ENCODE data around the gene MCC. TPM values are rescaled to one million over a fixed set of nuclear protein-coding genes. Genes with fewer than 3 reads are reported as not detected.

MCC gene
- total RNA-seq, 4 donors from 2014 or later, result 17.0 to 24.8 (median 21.0) TPM

DNA sequence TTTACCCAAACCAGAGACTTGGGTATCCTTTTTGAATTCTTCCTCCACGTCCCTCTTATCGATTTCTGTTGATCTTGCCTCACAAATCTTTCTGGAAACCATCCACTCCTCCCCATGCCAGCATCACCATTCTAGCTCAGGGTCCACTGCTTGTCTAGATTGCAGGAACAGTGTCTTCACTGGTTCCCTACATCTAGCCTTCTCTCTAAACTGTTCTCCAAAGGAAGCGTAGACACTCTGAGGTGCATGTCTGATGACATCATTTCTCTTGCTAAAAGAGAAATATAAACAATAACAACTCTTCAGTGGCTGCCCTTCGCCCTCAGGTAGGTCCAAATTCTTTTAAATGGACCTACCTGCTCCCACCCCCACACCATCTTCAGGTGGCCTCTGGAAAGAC, 311.5 kb downstream of the MCC start:
- intact Hi-C loops (cut with DNase I), result no loop called here
- no peak overlapping the region for H3K4me3 ChIP-seq
- peaks cover 21 to 29% (median 22%) of the 10 kb centered on the region in 4 donors for H3K4me1 ChIP-seq
- WGBS, result 99% methylated on average over 4 of the region's 4 CpGs
- no peak overlapping the region for H3K27ac ChIP-seq (replicated peaks in 1 of 4)
- no peaks in the 10 kb centered on the region for H3K9me3 ChIP-seq
- DNase-seq (ENCODE audit: extremely low spot score), result no peak
- H3K36me3 ChIP-seq, result no peaks in the 10 kb centered on the region
- TF ChIP-seq POLR2A (IDR thresholded peaks at IDR 0.05; ENCODE audit: low read depth) (no peak), EP300 (IDR thresholded peaks at IDR 0.05) (no peak), POLR2AphosphoS5 (IDR thresholded peaks at IDR 0.05) (no peak)
- TF ChIP-seq, protein P1, sequence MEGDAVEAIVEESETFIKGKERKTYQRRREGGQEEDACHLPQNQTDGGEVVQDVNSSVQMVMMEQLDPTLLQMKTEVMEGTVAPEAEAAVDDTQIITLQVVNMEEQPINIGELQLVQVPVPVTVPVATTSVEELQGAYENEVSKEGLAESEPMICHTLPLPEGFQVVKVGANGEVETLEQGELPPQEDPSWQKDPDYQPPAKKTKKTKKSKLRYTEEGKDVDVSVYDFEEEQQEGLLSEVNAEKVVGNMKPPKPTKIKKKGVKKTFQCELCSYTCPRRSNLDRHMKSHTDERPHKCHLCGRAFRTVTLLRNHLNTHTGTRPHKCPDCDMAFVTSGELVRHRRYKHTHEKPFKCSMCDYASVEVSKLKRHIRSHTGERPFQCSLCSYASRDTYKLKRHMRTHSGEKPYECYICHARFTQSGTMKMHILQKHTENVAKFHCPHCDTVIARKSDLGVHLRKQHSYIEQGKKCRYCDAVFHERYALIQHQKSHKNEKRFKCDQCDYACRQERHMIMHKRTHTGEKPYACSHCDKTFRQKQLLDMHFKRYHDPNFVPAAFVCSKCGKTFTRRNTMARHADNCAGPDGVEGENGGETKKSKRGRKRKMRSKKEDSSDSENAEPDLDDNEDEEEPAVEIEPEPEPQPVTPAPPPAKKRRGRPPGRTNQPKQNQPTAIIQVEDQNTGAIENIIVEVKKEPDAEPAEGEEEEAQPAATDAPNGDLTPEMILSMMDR (IDR thresholded peaks at IDR 0.05), result no peak
- no peaks in the 10 kb centered on the region for H3K27me3 ChIP-seq

DNA sequence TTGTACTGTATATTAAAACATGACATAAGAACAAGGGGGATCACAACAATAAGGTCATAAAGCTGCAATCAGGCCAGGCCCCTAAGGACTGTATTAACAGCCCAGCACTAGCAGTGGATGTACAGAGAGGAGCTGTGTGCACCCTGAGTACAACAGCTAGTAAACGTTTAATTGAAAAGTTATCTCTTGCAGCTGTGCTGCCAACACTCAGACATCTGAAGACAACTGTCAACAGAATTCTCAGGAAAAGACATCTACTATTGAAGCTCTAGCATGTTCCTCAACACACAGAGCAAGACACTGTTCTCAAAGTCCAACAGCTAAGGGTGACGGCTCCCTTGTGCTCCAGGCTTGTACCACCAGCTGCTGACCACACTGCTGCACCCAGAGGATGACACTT, 312.1 kb downstream of the MCC start:
- intact Hi-C loops (cut with DNase I), result no loop called here
- 88% methylated on average over 2 of the region's 2 CpGs for WGBS
- Histone ChIP-seq H3K27ac (replicated peaks in 1 of 4) (no peak overlapping the region), H3K4me1 (peaks cover 21 to 26% (median 23%) of the 10 kb centered on the region in 4 donors), H3K4me3 (no peak overlapping the region), H3K27me3 (no peaks in the 10 kb centered on the region), H3K36me3 (no peaks in the 10 kb centered on the region), H3K9me3 (no peaks in the 10 kb centered on the region)
- DNase-seq (ENCODE audit: extremely low spot score), result no peak
- no peak for TF ChIP-seq POLR2A (IDR thresholded peaks at IDR 0.05; ENCODE audit: low read depth)
- no peak for TF ChIP-seq EP300 (IDR thresholded peaks at IDR 0.05)
- no peak for TF ChIP-seq POLR2AphosphoS5 (IDR thresholded peaks at IDR 0.05)
- TF ChIP-seq, protein P1 (IDR thresholded peaks at IDR 0.05), result no peak

DNA sequence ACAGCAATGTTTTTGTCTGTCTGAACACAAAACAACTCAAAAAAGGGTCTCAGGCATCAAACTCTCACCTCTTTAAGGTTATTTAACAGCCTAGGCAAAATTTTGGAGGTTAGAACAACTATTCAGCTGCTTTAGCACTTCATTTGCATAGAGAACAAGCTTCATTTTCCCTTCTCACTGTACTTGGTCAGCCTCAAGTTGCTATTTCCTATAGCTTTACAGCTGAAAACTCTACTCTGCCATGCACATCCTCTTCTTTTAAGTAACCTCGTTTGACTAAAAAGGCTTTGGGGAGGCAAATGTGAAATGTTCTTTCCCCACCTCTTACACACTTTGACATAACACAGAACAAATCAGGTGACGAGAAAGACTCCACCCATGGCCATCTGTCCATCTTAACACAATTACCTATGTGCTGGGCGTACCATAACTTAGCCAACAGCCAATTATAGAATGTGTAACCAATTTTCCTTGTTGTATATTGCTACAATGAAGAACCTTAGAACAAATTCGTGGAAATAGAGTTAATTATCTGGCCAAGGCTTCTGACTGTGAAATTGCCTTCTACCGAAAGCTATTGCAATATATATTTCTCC, 315.9 kb downstream of the MCC start:
- peaks cover 0 to 26% (median 2%) of the 10 kb centered on the region in 4 donors for H3K4me1 ChIP-seq
- WGBS, result 87% methylated on average over 5 of the region's 5 CpGs
- no peaks in the 10 kb centered on the region for H3K36me3 ChIP-seq
- intact Hi-C loops (cut with DNase I), result no loop called here
- TF ChIP-seq POLR2AphosphoS5 (IDR thresholded peaks at IDR 0.05), result no peak
- TF ChIP-seq, protein P1 (IDR thresholded peaks at IDR 0.05), result no peak
- no peak for TF ChIP-seq EP300 (IDR thresholded peaks at IDR 0.05)
- TF ChIP-seq POLR2A (IDR thresholded peaks at IDR 0.05; ENCODE audit: low read depth), result no peak
- DNase-seq (ENCODE audit: extremely low spot score), result no peak
- no peak overlapping the region for H3K27ac ChIP-seq (replicated peaks in 1 of 4)
- H3K27me3 ChIP-seq, result no peaks in the 10 kb centered on the region
- no peaks in the 10 kb centered on the region for H3K9me3 ChIP-seq
- no peak overlapping the region for H3K4me3 ChIP-seq

DNA sequence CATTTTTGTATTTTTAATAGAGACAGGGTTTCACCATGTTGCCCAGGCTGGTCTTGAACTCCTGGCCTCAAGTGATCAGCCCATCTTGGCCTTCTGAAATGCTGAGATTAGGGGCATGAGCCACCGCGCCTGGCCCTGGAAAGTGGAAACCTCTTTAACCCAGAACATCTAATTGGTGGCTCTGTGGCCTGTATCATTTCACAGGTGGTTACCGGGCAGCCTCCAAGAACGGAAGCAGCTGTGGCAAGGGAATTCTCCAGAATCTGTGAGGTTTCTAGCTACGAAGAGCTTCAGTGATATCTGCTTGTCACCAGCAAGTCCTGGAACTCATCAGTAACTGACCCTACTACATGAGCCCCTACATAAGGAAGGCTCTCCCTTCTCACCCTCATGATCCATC, 316.7 kb downstream of the MCC start:
- no peaks in the 10 kb centered on the region for H3K36me3 ChIP-seq
- peaks cover 3 to 29% (median 9%) of the 10 kb centered on the region in 4 donors for H3K4me1 ChIP-seq
- 96% methylated on average over 4 of the region's 5 CpGs for WGBS
- H3K27me3 ChIP-seq, result no peaks in the 10 kb centered on the region
- DNase-seq (ENCODE audit: extremely low spot score), result no peak
- intact Hi-C loops (cut with DNase I), result no loop called here
- H3K9me3 ChIP-seq, result no peaks in the 10 kb centered on the region
- TF ChIP-seq POLR2AphosphoS5 (IDR thresholded peaks at IDR 0.05) (no peak), EP300 (IDR thresholded peaks at IDR 0.05) (no peak), POLR2A (IDR thresholded peaks at IDR 0.05; ENCODE audit: low read depth) (no peak)
- TF ChIP-seq, protein P1 (IDR thresholded peaks at IDR 0.05), result no peak
- H3K4me3 ChIP-seq, result no peak overlapping the region
- no peak overlapping the region for H3K27ac ChIP-seq (replicated peaks in 1 of 4)

DNA sequence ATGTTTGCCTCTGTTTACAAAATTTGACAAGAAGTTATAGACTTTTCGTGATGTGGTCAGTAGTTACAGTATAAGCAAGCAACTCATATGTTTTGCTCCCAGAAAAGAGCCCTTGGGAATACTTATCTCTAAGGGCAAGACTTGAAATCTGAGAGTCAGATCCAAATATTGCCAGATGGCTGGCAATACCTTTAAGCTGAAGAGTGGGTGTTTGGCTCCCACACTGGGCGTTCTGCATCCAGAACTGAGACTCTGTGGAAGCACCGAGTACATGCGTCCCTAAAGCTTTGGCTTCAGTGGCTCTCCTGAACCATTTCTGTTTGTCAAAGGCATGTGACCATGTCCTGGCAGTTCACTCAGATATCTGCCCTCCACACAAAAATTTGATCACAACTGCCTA, 317.5 kb downstream of the MCC start:
- TF ChIP-seq EP300 (IDR thresholded peaks at IDR 0.05) (no peak), POLR2A (IDR thresholded peaks at IDR 0.05; ENCODE audit: low read depth) (no peak), POLR2AphosphoS5 (IDR thresholded peaks at IDR 0.05) (no peak)
- TF ChIP-seq, protein P1 (IDR thresholded peaks at IDR 0.05), result no peak
- DNase-seq (ENCODE audit: extremely low spot score), result no peak
- no peak overlapping the region for H3K27ac ChIP-seq (replicated peaks in 1 of 4)
- intact Hi-C loops (cut with DNase I), result no loop called here
- WGBS, result 91% methylated on average over 4 of the region's 4 CpGs
- H3K27me3 ChIP-seq, result no peaks in the 10 kb centered on the region
- peaks cover 7 to 29% (median 13%) of the 10 kb centered on the region in 4 donors for H3K4me1 ChIP-seq
- no peak overlapping the region for H3K4me3 ChIP-seq
- H3K9me3 ChIP-seq, result no peaks in the 10 kb centered on the region
- H3K36me3 ChIP-seq, result no peaks in the 10 kb centered on the region
